ENCODE results near the gene CFL1.
"Not testable (repeated sequence)": the region's sequence is repeated elsewhere in the genome, so short reads cannot be mapped to it uniquely, and the experiment has no call there.

The CFL1 gene

GRCh38 chr11:65842144-65842543 is 15.8 kb downstream of the CFL1 start:
- TF ChIP-seq, protein P1, sequence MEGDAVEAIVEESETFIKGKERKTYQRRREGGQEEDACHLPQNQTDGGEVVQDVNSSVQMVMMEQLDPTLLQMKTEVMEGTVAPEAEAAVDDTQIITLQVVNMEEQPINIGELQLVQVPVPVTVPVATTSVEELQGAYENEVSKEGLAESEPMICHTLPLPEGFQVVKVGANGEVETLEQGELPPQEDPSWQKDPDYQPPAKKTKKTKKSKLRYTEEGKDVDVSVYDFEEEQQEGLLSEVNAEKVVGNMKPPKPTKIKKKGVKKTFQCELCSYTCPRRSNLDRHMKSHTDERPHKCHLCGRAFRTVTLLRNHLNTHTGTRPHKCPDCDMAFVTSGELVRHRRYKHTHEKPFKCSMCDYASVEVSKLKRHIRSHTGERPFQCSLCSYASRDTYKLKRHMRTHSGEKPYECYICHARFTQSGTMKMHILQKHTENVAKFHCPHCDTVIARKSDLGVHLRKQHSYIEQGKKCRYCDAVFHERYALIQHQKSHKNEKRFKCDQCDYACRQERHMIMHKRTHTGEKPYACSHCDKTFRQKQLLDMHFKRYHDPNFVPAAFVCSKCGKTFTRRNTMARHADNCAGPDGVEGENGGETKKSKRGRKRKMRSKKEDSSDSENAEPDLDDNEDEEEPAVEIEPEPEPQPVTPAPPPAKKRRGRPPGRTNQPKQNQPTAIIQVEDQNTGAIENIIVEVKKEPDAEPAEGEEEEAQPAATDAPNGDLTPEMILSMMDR (IDR thresholded peaks at IDR 0.05) = no peak
- Histone ChIP-seq H3K4me1 (no peaks in the 10 kb centered on the region), H3K27me3 (no peaks in the 10 kb centered on the region), H3K9me3 (no peaks in the 10 kb centered on the region), H3K27ac (no peak overlapping the region), H3K4me3 (no peak overlapping the region), H3K36me3 (no peaks in the 10 kb centered on the region)
- no peak for DNase-seq
- intact Hi-C loops (cut with DNase I; ENCODE audit: low total_unique reads) = no loop called here

DNA sequence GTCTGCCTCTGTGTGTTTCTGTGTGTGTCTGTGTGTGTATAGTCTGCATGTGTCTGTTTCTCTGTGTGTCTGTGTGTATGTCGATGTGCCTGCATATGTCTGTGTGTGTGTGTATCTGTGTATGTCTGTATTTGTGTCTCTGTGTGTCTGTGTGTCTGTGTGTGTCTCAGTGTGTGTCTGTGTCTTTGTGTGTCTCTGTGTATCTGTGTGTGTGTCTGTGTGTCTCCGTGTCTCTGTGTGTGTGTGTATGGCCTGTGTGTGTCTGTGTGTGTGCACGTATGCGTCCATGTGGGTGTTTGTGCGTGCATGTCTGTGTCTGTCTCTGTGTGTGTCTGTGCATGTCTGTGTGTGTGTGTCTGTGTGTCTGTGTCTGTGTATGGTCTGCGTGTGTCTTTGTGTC is 23.8 kb downstream of the CFL1 start:
- TF ChIP-seq, protein P1 (IDR thresholded peaks at IDR 0.05) = no peak
- DNase-seq = peak in 1 of 2 donors; percentile 21
- H3K4me1 ChIP-seq = peaks cover 0 to 16% (median 9%) of the 10 kb centered on the region in 4 donors
- H3K4me3 ChIP-seq = peak overlapping the region; percentile 57 to 66
- no peaks in the 10 kb centered on the region for H3K27me3 ChIP-seq
- peak overlapping the region in 1 of 2 donors; percentile 4 for H3K27ac ChIP-seq
- no peaks in the 10 kb centered on the region for H3K9me3 ChIP-seq
- intact Hi-C loops (cut with DNase I; ENCODE audit: low total_unique reads) = no loop called here
- no peaks in the 10 kb centered on the region for H3K36me3 ChIP-seq

DNA sequence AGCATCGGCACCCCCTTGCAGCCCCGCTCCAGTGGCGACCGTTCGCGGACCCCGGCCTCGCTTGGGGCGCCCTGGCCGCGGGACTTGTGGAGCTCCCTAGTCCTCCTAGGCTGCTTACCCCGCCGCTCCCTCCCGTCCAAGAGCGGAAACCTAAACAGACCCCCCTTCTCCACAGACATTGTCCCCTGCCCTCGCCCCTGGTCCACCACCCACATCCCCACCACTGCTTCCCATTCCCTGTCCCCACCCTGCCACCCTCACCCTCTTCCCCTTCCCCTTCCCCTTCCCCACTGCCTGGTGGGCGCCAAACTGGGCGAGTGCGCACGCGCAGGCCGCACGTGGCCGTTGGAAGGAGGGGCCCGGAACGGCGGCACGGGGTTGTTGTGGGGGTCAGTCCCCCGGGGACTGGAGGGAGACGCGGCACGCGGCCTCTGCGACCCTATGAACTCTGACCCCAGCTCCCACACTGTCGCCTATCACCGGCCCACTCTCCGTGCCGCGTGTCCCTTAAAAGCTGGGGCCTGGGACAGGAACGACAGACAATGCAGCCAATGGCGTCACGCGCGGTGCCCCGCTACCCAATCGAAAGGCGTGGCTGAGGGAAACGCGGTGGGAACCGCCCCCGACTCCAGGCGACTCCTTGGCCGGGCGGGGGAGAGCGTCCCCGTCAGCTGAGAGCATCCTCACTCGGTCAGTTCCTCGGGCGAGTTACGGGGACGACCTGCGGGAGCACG is 24.5 kb downstream of the CFL1 start, which contains the start of gene SNX32:
SNX32 (plus strand) TSS at position 667 of the 734 bp plus-strand sequence. CDS start 103 bp downstream, outside the sequence.
- H3K36me3 ChIP-seq = no peaks in the 10 kb centered on the region
- peak within 1 kb of the TSS; percentile 57 to 66 for H3K4me3 ChIP-seq
- peak within 1 kb of the TSS; percentile 25 to 37 for H3K27ac ChIP-seq
- peaks cover 0 to 16% (median 9%) of the 10 kb centered on the region in 4 donors for H3K4me1 ChIP-seq
- H3K27me3 ChIP-seq = no peaks in the 10 kb centered on the region
- peak; percentile 95 to 97 for DNase-seq
- TF ChIP-seq, protein P1 (IDR thresholded peaks at IDR 0.05) = no peak
- H3K9me3 ChIP-seq = no peaks in the 10 kb centered on the region
- intact Hi-C loops (cut with DNase I; ENCODE audit: low total_unique reads) = no loop called here

GRCh38 chr11:65832231-65832630 is 25.7 kb downstream of the CFL1 start:
- H3K27me3 ChIP-seq; intact Hi-C loops (cut with DNase I; ENCODE audit: low total_unique reads); H3K9me3 ChIP-seq; H3K27ac ChIP-seq; H3K36me3 ChIP-seq; H3K4me3 ChIP-seq: not testable (repeated sequence)
- H3K4me1 ChIP-seq = peaks cover 0 to 16% (median 9%) of the 10 kb centered on the region in 4 donors
- DNase-seq = peak in 1 of 2 donors; percentile 10

- intact Hi-C loops (cut with DNase I; ENCODE audit: low total_unique reads) = no loop called here
- TF ChIP-seq, protein P1 (IDR thresholded peaks at IDR 0.05) = no peak
- peaks cover 0 to 15% (median 8%) of the 10 kb centered on the region in 4 donors for H3K4me1 ChIP-seq
- no peaks in the 10 kb centered on the region for H3K36me3 ChIP-seq
- peak in 1 of 2 donors; percentile 29 for DNase-seq
- no peaks in the 10 kb centered on the region for H3K27me3 ChIP-seq
- no peaks in the 10 kb centered on the region for H3K9me3 ChIP-seq
- H3K27ac ChIP-seq = no peak overlapping the region
- H3K4me3 ChIP-seq = no peak overlapping the region
Measured at GRCh38 chr11:65829459-65829858, 28.5 kb downstream of the CFL1 start.

GRCh38 chr11:65826984-65827735 is 30.8 kb downstream of the CFL1 start:
- Histone ChIP-seq H3K4me1 (no peaks in the 10 kb centered on the region), H3K27ac (no peak overlapping the region), H3K36me3 (no peaks in the 10 kb centered on the region), H3K27me3 (no peaks in the 10 kb centered on the region), H3K9me3 (no peaks in the 10 kb centered on the region), H3K4me3 (no peak overlapping the region)
- TF ChIP-seq, protein P1 (IDR thresholded peaks at IDR 0.05) = no peak
- intact Hi-C loops (cut with DNase I; ENCODE audit: low total_unique reads) = no loop called here
- DNase-seq = peak in 1 of 2 donors; percentile 11
